Esophagus squamous epithelium (tissue), 5 donors: ENCODE measurements around the gene TPD52L1. TPM values are rescaled to one million over a fixed set of nuclear protein-coding genes. Genes with fewer than 3 reads are reported as not detected.

Experiments used
- DNase-seq: peaks from one replicate; lab custom pipeline; 2025; lab: John Stamatoyannopoulos, UW
- H3K27ac ChIP-seq, 4 donors: fragments of 200-600 bp; sonication (generic); one replicate each; pipeline ENCODE4 v1.5.1; 2016 to 2019; ENCODE audit warnings: mild to moderate bottlenecking in 1 of 4
- H3K27me3 ChIP-seq, 4 donors: fragments of 200-600 bp; sonication (generic); 1 replicate in 3 of 4; 2 replicates in 1 of 4; pipeline versions ENCODE4 v1.5.1 to v1.6.0; 2017 to 2021; ENCODE audit warnings: antibody characterized with exemption in 1 of 4
- H3K36me3 ChIP-seq, 3 donors: fragments of 200-600 bp; sonication (generic); one replicate each; pipeline ENCODE4 v1.5.1; 2016 to 2019
- H3K4me1 ChIP-seq, 3 donors: fragments of 200-600 bp; sonication (generic); one replicate each; pipeline ENCODE4 v1.5.1; 2017 to 2019
- H3K4me3 ChIP-seq, 4 donors: fragments of 200-600 bp; sonication (generic); 1 replicate in 3 of 4; 2 replicates in 1 of 4; pipeline ENCODE4 v1.5.1; 2016 to 2019; ENCODE audit warnings: mild to moderate bottlenecking in 2 of 4, moderate library complexity in 1 of 4
- H3K9me3 ChIP-seq, 3 donors: fragments of 200-600 bp; sonication (generic); one replicate each; pipeline ENCODE4 v1.5.1; 2016 to 2019
- POLR2A ChIP-seq, 4 donors: fragments of 450-650 bp; IDR thresholded peaks; one replicate each; pipeline ENCODE4 v1.6.1; 2017; ENCODE audit warnings: antibody characterized with exemption in 4 of 4, mild to moderate bottlenecking in 4 of 4, moderate library complexity in 3 of 4
- WGBS, 2 donors: methylation state at CpG; one replicate each; pipeline ENCODE4 v1.1.5; 2018; 5-methylcytosine and 5-hydroxymethylcytosine counted together
- intact Hi-C: fragments of 100-400 bp; cut with DNase I; formaldehyde crosslinking; loops from one replicate; pipeline ENCODE4 v1.15.0; 2022
- total RNA-seq, 4 donors: library from RNA; depleted of rRNA; stranded (reverse); fragments of >200 nt; gene quantifications; one replicate each; pipeline ENCODE4 v1.1.0, GENCODE V29; 2016
- TF ChIP-seq, protein P1 (sequence below), 6 experiments: fragments of 450-650 bp in 4 of 6; fragments of 200-600 bp in 2 of 6; sonication (generic) in 2 of 6; IDR thresholded peaks; one replicate each; pipeline ENCODE4 v1.5.1; 2016 to 2019; ENCODE audit warnings: antibody characterized with exemption in 6 of 6, mild to moderate bottlenecking in 4 of 6, moderate library complexity in 4 of 6
- donor health status: DM: yes; HTN: yes; CAD: no.

The TPD52L1 gene
- total RNA-seq, 4 donors from 2014 or later, result 202 to 409 (median 275) TPM

DNA sequence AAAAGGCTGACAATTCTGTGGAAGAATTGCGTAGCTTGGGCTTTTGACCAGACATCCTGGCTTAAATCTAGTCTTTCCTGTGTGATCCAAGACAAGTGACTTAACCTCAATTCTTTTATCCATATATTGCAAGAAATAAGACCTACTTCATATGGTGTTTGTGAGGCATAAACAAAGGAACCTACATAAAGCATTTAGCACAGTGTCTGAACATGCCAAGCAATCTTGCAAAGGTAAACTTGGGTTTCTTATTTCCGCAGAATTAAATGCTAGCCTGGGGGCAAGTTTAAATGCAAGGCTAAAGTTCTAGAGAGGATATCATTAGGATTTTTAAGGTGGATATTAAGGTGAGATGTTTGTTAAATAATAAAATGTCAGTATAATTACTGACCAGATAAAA lies 100.3 kb downstream of the TPD52L1 start:
- 37 to 52% methylated on average over 2 of the region's 2 CpGs for WGBS, 2 donors
- DNase-seq, result no peak
- intact Hi-C loops, result no loop called here

DNA sequence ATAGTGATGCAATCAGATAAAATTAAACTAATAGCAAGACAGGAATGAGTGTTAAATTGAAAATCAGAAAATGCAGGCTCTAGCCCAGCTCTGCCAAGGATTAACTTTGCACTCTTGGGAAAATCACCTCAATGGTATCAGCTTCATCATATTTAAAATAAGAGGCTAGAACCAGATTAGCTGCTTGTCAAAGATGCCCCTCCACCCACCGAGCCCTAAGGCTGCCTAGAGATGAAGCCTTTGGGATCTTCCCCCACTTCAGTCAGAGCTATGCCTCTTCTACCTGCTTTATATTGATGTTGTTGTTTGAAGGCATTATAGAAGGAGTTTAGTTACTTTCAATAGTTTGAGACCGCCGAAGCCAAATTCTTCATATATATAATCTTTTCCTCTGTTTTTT lies 100.7 kb downstream of the TPD52L1 start:
- intact Hi-C loops, result no loop called here
- H3K27me3 ChIP-seq, result no peaks in the 10 kb centered on the region
- H3K36me3 ChIP-seq, result peaks cover 0 to 38% (median 0%) of the 10 kb centered on the region in 3 donors
- no peak for DNase-seq
- no peaks in the 10 kb centered on the region for H3K9me3 ChIP-seq
- no peak overlapping the region for H3K4me3 ChIP-seq
- peaks cover 8 to 34% (median 17%) of the 10 kb centered on the region in 3 donors for H3K4me1 ChIP-seq
- H3K27ac ChIP-seq, result no peak overlapping the region
- TF ChIP-seq, protein P1, sequence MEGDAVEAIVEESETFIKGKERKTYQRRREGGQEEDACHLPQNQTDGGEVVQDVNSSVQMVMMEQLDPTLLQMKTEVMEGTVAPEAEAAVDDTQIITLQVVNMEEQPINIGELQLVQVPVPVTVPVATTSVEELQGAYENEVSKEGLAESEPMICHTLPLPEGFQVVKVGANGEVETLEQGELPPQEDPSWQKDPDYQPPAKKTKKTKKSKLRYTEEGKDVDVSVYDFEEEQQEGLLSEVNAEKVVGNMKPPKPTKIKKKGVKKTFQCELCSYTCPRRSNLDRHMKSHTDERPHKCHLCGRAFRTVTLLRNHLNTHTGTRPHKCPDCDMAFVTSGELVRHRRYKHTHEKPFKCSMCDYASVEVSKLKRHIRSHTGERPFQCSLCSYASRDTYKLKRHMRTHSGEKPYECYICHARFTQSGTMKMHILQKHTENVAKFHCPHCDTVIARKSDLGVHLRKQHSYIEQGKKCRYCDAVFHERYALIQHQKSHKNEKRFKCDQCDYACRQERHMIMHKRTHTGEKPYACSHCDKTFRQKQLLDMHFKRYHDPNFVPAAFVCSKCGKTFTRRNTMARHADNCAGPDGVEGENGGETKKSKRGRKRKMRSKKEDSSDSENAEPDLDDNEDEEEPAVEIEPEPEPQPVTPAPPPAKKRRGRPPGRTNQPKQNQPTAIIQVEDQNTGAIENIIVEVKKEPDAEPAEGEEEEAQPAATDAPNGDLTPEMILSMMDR (IDR thresholded peaks at IDR 0.05), result no peak
- TF ChIP-seq POLR2A (IDR thresholded peaks at IDR 0.05), result no peak
- 60 to 76% methylated on average over 3 of the region's 3 CpGs for WGBS, 2 donors

More for the DNA sequence above, 100.3 kb downstream of the TPD52L1 start:
- H3K4me3 ChIP-seq, result no peak overlapping the region
- peaks cover 0 to 39% (median 0%) of the 10 kb centered on the region in 3 donors for H3K36me3 ChIP-seq
- no peak for TF ChIP-seq POLR2A (IDR thresholded peaks at IDR 0.05)
- TF ChIP-seq, protein P1 (IDR thresholded peaks at IDR 0.05), result no peak
- H3K4me1 ChIP-seq, result peaks cover 8 to 34% (median 17%) of the 10 kb centered on the region in 3 donors
- no peaks in the 10 kb centered on the region for H3K27me3 ChIP-seq
- H3K27ac ChIP-seq, result peak overlapping the region in 2 of 4 donors; percentile 24 to 34
- H3K9me3 ChIP-seq, result no peaks in the 10 kb centered on the region

DNA sequence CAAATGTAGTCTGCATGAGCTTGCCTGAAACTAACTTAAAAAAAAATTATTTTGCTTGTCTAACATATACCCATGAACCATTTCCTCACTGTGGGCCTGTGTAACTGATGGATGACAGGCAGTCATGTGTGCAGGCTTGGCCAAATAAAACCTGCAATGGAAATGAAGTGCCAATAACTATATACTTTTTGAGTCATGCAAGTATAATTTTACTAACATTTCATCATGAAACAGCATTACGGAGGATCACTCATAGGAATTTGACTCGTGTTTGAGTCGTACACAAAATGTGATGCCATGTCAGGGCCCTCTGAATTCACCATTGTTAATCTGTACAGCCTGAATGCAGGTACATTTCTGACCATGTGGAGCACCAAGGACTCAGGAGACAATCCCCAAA lies 101.6 kb downstream of the TPD52L1 start:
- Histone ChIP-seq H3K27ac (no peak overlapping the region), H3K27me3 (no peaks in the 10 kb centered on the region), H3K36me3 (peaks cover 0 to 39% (median 0%) of the 10 kb centered on the region in 3 donors), H3K9me3 (no peaks in the 10 kb centered on the region), H3K4me1 (peaks cover 8 to 34% (median 17%) of the 10 kb centered on the region in 3 donors), H3K4me3 (no peak overlapping the region)
- no peak for DNase-seq
- WGBS, 2 donors, result 55 to 58% methylated on average over 3 of the region's 3 CpGs
- TF ChIP-seq, protein P1 (IDR thresholded peaks at IDR 0.05), result no peak
- no peak for TF ChIP-seq POLR2A (IDR thresholded peaks at IDR 0.05)
- intact Hi-C loops, result no loop called here

DNA sequence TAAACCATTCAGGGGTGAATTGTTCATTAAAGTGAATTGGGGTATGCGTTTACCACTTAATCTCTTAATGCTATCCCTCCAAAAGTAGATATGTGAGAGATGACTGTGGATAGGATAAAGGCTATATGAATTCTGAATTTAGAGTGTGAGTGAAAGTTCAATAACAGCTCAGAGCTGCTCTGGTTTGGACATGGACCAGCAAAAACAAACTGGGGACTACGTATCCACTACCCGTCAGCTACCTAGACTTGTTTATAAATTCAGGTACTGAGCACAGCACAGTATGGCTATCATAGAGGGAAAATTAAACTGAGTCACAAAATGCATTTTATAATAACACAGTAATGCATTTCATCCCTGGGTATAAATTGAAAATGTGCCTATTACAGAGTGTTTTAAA lies 103.8 kb downstream of the TPD52L1 start:
- Histone ChIP-seq H3K4me1 (peaks cover 8 to 28% (median 13%) of the 10 kb centered on the region in 3 donors), H3K27me3 (no peaks in the 10 kb centered on the region), H3K27ac (no peak overlapping the region), H3K4me3 (no peak overlapping the region), H3K36me3 (peaks cover 0 to 31% (median 0%) of the 10 kb centered on the region in 3 donors), H3K9me3 (no peaks in the 10 kb centered on the region)
- intact Hi-C loops, result no loop called here
- 93 to 95% methylated on average over 3 of the region's 3 CpGs for WGBS, 2 donors
- TF ChIP-seq POLR2A (IDR thresholded peaks at IDR 0.05), result no peak
- TF ChIP-seq, protein P1 (IDR thresholded peaks at IDR 0.05), result no peak
- DNase-seq, result no peak

DNA sequence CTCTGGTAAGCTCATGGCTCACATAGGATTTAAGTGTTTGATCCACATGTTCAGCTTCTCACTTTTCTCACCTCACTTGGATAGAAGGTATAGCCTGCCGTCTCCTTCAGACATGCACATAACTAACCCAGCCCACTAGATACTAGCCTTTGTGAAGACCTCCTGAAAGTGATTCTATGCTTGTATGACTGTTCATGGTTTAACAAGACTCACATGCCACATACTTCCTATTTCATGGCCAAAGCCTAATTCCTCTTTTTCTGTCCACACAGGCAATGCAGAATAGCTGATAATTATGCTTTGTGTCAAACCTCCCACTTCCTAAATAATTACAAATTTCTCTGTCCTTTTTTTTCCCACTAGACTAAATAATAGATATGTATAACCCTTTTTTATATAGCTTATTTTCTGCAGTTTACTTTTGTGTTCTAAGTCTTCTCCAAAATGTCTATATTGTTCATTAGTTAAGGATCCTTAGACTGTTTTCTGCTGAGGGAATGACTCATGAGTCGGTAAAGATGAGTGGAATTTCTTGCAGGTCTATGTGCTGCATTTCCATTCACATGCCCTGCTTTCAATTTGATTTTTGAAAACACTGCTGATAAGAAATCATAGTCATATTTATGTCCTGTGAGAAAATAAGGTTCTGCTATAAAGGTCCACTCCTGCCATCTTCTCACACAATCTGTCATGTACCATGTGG lies 105.2 kb downstream of the TPD52L1 start:
- peaks cover 0 to 15% (median under 1%) of the 10 kb centered on the region in 3 donors for H3K4me1 ChIP-seq
- intact Hi-C loops, result no loop called here
- DNase-seq, result no peak
- TF ChIP-seq, protein P1 (IDR thresholded peaks at IDR 0.05), result no peak
- no peak for TF ChIP-seq POLR2A (IDR thresholded peaks at IDR 0.05)
- peaks cover 0 to 43% (median 0%) of the 10 kb centered on the region in 3 donors for H3K36me3 ChIP-seq
- no peak overlapping the region for H3K27ac ChIP-seq
- H3K27me3 ChIP-seq, result no peaks in the 10 kb centered on the region
- WGBS, 2 donors, result 86 to 89% methylated on average over 2 of the region's 2 CpGs
- no peaks in the 10 kb centered on the region for H3K9me3 ChIP-seq
- H3K4me3 ChIP-seq, result no peak overlapping the region
